OCI-LY1 (cell line): ENCODE results near the gene OR2V2.

Experiments used
- CTCF ChIP-seq: fragments of 200-600 bp; sonication (generic), shearing (Covaris generic); IDR thresholded peaks from 2 replicates; pipeline ENCODE4 v1.5.1; 2017; ENCODE audit warnings: mild to moderate bottlenecking, antibody characterized with exemption, low read length, moderate library complexity, mixed read lengths
- EZH2 ChIP-seq: fragments of 200-600 bp; sonication (generic), shearing (Covaris generic); IDR thresholded peaks from 2 replicates; pipeline ENCODE4 v1.8.0; 2017; ENCODE audit warnings: borderline replicate concordance, mixed run types, mild to moderate bottlenecking, antibody characterized with exemption, low read length, moderate library complexity, mixed read lengths

DNA sequence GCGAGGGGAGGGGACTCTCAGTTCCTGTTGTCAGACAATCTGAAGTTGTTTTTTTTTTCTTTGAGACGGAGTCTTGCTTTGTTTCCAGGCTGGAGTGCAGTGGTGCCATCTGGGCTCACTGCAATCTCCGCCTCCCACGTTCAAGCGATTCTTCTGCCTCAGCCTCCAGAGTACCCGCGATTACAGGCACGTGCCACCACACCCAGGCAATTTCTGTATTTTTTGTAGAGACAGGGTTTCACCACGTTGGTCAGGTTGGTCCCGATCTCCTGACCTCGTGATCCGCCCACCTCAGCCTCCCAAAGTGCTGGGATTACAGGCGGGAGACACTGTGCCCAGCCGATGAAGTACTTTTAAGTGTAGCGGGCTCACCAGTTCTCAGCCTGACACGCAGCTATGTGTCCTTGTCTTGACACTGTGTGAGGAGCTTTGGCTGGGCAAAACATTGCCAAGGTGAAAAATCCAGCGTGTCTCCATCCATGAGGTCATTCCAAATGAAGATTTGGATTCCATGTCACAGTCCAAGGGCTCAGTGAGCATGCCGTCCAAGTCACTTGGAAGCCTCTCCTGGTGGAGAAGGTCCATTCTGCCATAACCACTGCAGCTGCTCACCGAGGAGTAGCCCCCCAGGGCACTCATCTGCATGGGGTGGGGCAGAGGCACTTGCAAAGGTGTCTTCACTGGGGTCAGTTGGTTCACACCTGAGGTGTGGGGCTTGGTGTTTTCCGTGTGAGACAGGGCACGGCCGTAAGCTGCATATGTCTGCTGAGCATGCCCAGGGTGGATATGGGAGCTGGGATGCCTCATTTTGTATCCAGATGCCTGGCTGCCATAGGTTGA, 48.4 kb upstream of the OR2V2 start:
- TF ChIP-seq CTCF (no peak), EZH2 (no peak)
